ENCODE data around the gene SYTL2.

DNA sequence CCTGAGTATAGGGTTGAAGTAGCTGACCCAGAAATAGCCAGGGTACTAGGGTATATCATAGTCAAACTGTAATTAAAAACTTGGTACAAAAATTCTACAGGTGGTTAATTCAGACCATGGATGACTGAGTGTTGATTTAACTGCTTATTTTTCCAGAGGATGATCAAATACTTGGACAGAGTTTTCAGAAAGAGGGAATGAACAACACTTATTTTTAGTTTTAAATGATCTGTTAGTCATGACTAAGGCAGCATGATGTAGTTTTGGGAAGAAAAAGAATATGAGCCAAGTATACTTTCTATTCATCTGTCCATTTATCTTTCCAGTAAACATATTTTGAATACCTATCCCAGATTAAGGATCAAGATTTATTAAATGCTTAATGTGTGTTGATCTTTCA lies 105.1 kb downstream of the SYTL2 start:
- TF ChIP-seq, protein P1, sequence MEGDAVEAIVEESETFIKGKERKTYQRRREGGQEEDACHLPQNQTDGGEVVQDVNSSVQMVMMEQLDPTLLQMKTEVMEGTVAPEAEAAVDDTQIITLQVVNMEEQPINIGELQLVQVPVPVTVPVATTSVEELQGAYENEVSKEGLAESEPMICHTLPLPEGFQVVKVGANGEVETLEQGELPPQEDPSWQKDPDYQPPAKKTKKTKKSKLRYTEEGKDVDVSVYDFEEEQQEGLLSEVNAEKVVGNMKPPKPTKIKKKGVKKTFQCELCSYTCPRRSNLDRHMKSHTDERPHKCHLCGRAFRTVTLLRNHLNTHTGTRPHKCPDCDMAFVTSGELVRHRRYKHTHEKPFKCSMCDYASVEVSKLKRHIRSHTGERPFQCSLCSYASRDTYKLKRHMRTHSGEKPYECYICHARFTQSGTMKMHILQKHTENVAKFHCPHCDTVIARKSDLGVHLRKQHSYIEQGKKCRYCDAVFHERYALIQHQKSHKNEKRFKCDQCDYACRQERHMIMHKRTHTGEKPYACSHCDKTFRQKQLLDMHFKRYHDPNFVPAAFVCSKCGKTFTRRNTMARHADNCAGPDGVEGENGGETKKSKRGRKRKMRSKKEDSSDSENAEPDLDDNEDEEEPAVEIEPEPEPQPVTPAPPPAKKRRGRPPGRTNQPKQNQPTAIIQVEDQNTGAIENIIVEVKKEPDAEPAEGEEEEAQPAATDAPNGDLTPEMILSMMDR (IDR thresholded peaks at IDR 0.05; ENCODE audit: poor library complexity, severe bottlenecking), result no peak
- no peak for TF ChIP-seq POLR2AphosphoS5 (IDR thresholded peaks at IDR 0.05)
- TF ChIP-seq, protein P2, sequence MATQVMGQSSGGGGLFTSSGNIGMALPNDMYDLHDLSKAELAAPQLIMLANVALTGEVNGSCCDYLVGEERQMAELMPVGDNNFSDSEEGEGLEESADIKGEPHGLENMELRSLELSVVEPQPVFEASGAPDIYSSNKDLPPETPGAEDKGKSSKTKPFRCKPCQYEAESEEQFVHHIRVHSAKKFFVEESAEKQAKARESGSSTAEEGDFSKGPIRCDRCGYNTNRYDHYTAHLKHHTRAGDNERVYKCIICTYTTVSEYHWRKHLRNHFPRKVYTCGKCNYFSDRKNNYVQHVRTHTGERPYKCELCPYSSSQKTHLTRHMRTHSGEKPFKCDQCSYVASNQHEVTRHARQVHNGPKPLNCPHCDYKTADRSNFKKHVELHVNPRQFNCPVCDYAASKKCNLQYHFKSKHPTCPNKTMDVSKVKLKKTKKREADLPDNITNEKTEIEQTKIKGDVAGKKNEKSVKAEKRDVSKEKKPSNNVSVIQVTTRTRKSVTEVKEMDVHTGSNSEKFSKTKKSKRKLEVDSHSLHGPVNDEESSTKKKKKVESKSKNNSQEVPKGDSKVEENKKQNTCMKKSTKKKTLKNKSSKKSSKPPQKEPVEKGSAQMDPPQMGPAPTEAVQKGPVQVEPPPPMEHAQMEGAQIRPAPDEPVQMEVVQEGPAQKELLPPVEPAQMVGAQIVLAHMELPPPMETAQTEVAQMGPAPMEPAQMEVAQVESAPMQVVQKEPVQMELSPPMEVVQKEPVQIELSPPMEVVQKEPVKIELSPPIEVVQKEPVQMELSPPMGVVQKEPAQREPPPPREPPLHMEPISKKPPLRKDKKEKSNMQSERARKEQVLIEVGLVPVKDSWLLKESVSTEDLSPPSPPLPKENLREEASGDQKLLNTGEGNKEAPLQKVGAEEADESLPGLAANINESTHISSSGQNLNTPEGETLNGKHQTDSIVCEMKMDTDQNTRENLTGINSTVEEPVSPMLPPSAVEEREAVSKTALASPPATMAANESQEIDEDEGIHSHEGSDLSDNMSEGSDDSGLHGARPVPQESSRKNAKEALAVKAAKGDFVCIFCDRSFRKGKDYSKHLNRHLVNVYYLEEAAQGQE (IDR thresholded peaks at IDR 0.05; ENCODE audit: borderline replicate concordance), result no peak
- TF ChIP-seq EZH2 (IDR thresholded peaks at IDR 0.05; ENCODE audit: borderline replicate concordance, insufficient read depth, low read length, poor library complexity, severe bottlenecking), result no peak
- no peak for TF ChIP-seq SMC3 (conservative IDR thresholded peaks at IDR 0.05; ENCODE audit: poor library complexity)
- TF ChIP-seq EP300 (conservative IDR thresholded peaks at IDR 0.05; ENCODE audit: poor library complexity, severe bottlenecking), result no peak

Measured in neural cell (in vitro differentiated cells).